ENCODE data around the gene VPS35.

Gene VPS35

DNA sequence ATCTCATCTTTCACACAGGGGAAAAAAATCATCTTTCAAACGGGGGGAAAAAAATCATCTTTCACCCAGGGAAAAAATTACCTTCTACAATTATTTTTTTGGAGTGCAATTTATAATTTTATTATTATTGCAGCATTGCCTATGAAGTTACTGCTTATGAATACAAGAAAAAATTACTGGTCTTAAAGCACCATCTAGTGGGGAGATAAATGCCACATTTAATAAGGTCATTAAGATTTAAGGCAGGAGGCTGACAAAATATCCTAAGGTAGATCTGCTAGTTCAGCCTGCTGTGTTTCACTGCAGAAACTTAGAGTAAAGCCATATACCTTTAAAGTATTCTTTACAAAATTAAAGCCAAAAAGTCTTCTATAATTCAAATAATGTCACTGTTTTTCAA, 81.4 kb downstream of the VPS35 start:
- DNase-seq, result peak in 1 of 5 experiments; percentile 59

DNA sequence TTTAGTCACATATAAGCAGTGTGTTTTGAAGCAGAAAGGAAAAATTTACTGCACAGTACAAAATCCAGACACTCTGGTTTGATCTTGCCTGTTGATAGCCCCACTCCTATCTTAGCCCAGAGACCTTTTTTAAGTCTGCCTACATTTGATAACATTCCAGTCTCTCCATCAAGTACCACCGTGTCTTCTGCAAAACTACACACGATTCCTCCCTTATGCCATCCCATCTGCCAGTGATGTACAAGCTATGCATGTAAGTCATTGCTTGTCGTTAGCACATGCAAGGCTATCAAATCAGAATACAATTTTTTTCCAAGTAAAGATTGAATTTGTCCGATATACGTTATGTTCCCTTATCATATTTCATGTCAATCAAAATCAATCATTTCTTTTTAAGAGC, 82.7 kb downstream of the VPS35 start:
- DNase-seq, result no peak

Measured in T-helper 2 cell (primary cell).